Esophagus squamous epithelium (tissue), 5 donors: ENCODE measurements around the gene SYPL1. TPM values are rescaled to one million over a fixed set of nuclear protein-coding genes. Genes with fewer than 3 reads are reported as not detected.
"Not testable (repeated sequence)": the region's sequence is repeated elsewhere in the genome, so short reads cannot be mapped to it uniquely, and the experiment has no call there.

Experiments
- DNase-seq: peaks from one replicate; lab custom pipeline; 2025; lab: John Stamatoyannopoulos, UW
- H3K27ac ChIP-seq, 4 donors: fragments of 200-600 bp; sonication (generic); one replicate each; pipeline ENCODE4 v1.5.1; 2016 to 2019; ENCODE audit warnings: mild to moderate bottlenecking in 1 of 4
- H3K27me3 ChIP-seq, 4 donors: fragments of 200-600 bp; sonication (generic); 1 replicate in 3 of 4; 2 replicates in 1 of 4; pipeline versions ENCODE4 v1.5.1 to v1.6.0; 2017 to 2021; ENCODE audit warnings: antibody characterized with exemption in 1 of 4
- H3K36me3 ChIP-seq, 3 donors: fragments of 200-600 bp; sonication (generic); one replicate each; pipeline ENCODE4 v1.5.1; 2016 to 2019
- H3K4me1 ChIP-seq, 3 donors: fragments of 200-600 bp; sonication (generic); one replicate each; pipeline ENCODE4 v1.5.1; 2017 to 2019
- H3K4me3 ChIP-seq, 4 donors: fragments of 200-600 bp; sonication (generic); 1 replicate in 3 of 4; 2 replicates in 1 of 4; pipeline ENCODE4 v1.5.1; 2016 to 2019; ENCODE audit warnings: mild to moderate bottlenecking in 2 of 4, moderate library complexity in 1 of 4
- H3K9me3 ChIP-seq, 3 donors: fragments of 200-600 bp; sonication (generic); one replicate each; pipeline ENCODE4 v1.5.1; 2016 to 2019
- CTCF ChIP-seq, 6 experiments: fragments of 450-650 bp in 4 of 6; fragments of 200-600 bp in 2 of 6; sonication (generic) in 2 of 6; IDR thresholded peaks; one replicate each; pipeline ENCODE4 v1.5.1; 2016 to 2019; ENCODE audit warnings: antibody characterized with exemption in 6 of 6, mild to moderate bottlenecking in 4 of 6, moderate library complexity in 4 of 6
- POLR2A ChIP-seq, 4 donors: fragments of 450-650 bp; IDR thresholded peaks; one replicate each; pipeline ENCODE4 v1.6.1; 2017; ENCODE audit warnings: antibody characterized with exemption in 4 of 4, mild to moderate bottlenecking in 4 of 4, moderate library complexity in 3 of 4
- WGBS, 2 donors: methylation state at CpG; one replicate each; pipeline ENCODE4 v1.1.5; 2018; 5-methylcytosine and 5-hydroxymethylcytosine counted together
- intact Hi-C: fragments of 100-400 bp; cut with DNase I; formaldehyde crosslinking; loops from one replicate; pipeline ENCODE4 v1.15.0; 2022
- total RNA-seq, 4 donors: library from RNA; depleted of rRNA; stranded (reverse); fragments of >200 nt; gene quantifications; one replicate each; pipeline ENCODE4 v1.1.0, GENCODE V29; 2016
- donor health status: DM: yes; HTN: yes; CAD: no.

The SYPL1 gene
- total RNA-seq, 4 donors from 2014 or later, result 105 to 170 (median 148) TPM

- H3K36me3 ChIP-seq, result no peaks in the 10 kb centered on the region
- no peak for DNase-seq
- H3K27me3 ChIP-seq, result no peaks in the 10 kb centered on the region
- TF ChIP-seq POLR2A (IDR thresholded peaks at IDR 0.05), result no peak
- TF ChIP-seq CTCF (IDR thresholded peaks at IDR 0.05), result no peak
- intact Hi-C loops, result no loop called here
- peaks cover 0 to 13% (median 0%) of the 10 kb centered on the region in 3 donors for H3K4me1 ChIP-seq
- no peaks in the 10 kb centered on the region for H3K9me3 ChIP-seq
- WGBS, 2 donors, result 68 to 69% methylated on average over 8 of the region's 8 CpGs
- H3K4me3 ChIP-seq, result no peak overlapping the region
- H3K27ac ChIP-seq, result peak overlapping the region in 1 of 4 donors; percentile 13
Measured at GRCh38 chr7:106139265-106140251, 27.4 kb upstream of the SYPL1 start.

- Histone ChIP-seq H3K27me3 (no peaks in the 10 kb centered on the region), H3K4me3 (no peak overlapping the region), H3K4me1 (peaks cover 0 to 13% (median 0%) of the 10 kb centered on the region in 3 donors), H3K27ac (no peak overlapping the region), H3K36me3 (no peaks in the 10 kb centered on the region), H3K9me3 (no peaks in the 10 kb centered on the region)
- WGBS, 2 donors, result 73 to 75% methylated on average over 5 to 6 of the region's 6 CpGs
- intact Hi-C loops, result no loop called here
- DNase-seq, result no peak
- TF ChIP-seq CTCF (IDR thresholded peaks at IDR 0.05), result no peak
- TF ChIP-seq POLR2A (IDR thresholded peaks at IDR 0.05), result no peak
Measured at GRCh38 chr7:106138776-106139175, 26.7 kb upstream of the SYPL1 start.

- H3K4me1 ChIP-seq, result peaks cover 0 to 13% (median 0%) of the 10 kb centered on the region in 3 donors
- intact Hi-C loops, DNase-seq, H3K36me3 ChIP-seq, H3K9me3 ChIP-seq, H3K27me3 ChIP-seq, H3K4me3 ChIP-seq, H3K27ac ChIP-seq: not testable (repeated sequence)
Measured at GRCh38 chr7:106138181-106138580, 26.1 kb upstream of the SYPL1 start.

- Histone ChIP-seq H3K36me3 (no peaks in the 10 kb centered on the region), H3K27me3 (no peaks in the 10 kb centered on the region), H3K27ac (no peak overlapping the region), H3K4me3 (no peak overlapping the region), H3K9me3 (no peaks in the 10 kb centered on the region), H3K4me1 (no peaks in the 10 kb centered on the region)
- intact Hi-C loops, result no loop called here
- no peak for DNase-seq
- TF ChIP-seq POLR2A (IDR thresholded peaks at IDR 0.05) (no peak), CTCF (IDR thresholded peaks at IDR 0.05) (no peak)
- 74 to 84% methylated on average over 3 of the region's 3 CpGs for WGBS, 2 donors
Measured at GRCh38 chr7:106134241-106134640, 22.1 kb upstream of the SYPL1 start.

GRCh38 chr7:106129291-106129690 lies 17.2 kb upstream of the SYPL1 start:
- no peaks in the 10 kb centered on the region for H3K9me3 ChIP-seq
- no peak for DNase-seq
- no peak overlapping the region for H3K4me3 ChIP-seq
- TF ChIP-seq POLR2A (IDR thresholded peaks at IDR 0.05) (no peak), CTCF (IDR thresholded peaks at IDR 0.05) (no peak)
- no peaks in the 10 kb centered on the region for H3K27me3 ChIP-seq
- intact Hi-C loops, result no loop called here
- 86 to 87% methylated on average over 3 of the region's 3 CpGs for WGBS, 2 donors
- H3K36me3 ChIP-seq, result no peaks in the 10 kb centered on the region
- no peak overlapping the region for H3K27ac ChIP-seq
- peaks cover 0 to 7% (median 0%) of the 10 kb centered on the region in 3 donors for H3K4me1 ChIP-seq
